Nephron progenitor cell (in vitro differentiated cells): ENCODE results near the gene MRPL48.

Source experiments
- DNase-seq: peaks from one replicate; pipeline ENCODE4 v3.0.0; 2021
- H3K27ac Mint-ChIP-seq: 2 replicates; pipeline ENCODE4 v1.8.0; 2021; ENCODE audit warnings: mild to moderate bottlenecking, moderate library complexity, mixed read lengths
- H3K27me3 Mint-ChIP-seq: 2 replicates; pipeline ENCODE4 v1.8.0; 2021; ENCODE audit warnings: mild to moderate bottlenecking, low read depth, mixed read lengths; ENCODE audit not compliant: poor library complexity
- H3K36me3 Mint-ChIP-seq: 2 replicates; pipeline ENCODE4 v1.8.0; 2021; ENCODE audit warnings: low read depth, mixed read lengths
- H3K4me1 Mint-ChIP-seq: 2 replicates; pipeline ENCODE4 v1.8.0; 2021; ENCODE audit warnings: mixed read lengths
- H3K4me3 Mint-ChIP-seq: 2 replicates; pipeline ENCODE4 v1.8.0; 2021; ENCODE audit warnings: mild to moderate bottlenecking, moderate library complexity, mixed read lengths
- H3K9me3 Mint-ChIP-seq: 2 replicates; pipeline ENCODE4 v1.8.0; 2021; ENCODE audit warnings: mild to moderate bottlenecking, moderate library complexity, mixed read lengths
- CTCF ChIP-seq: fragments of 200-600 bp; sonication (generic); IDR thresholded peaks from 2 replicates; pipeline ENCODE4 v1.5.0; 2021; ENCODE audit warnings: antibody characterized with exemption

MRPL48 gene

DNA sequence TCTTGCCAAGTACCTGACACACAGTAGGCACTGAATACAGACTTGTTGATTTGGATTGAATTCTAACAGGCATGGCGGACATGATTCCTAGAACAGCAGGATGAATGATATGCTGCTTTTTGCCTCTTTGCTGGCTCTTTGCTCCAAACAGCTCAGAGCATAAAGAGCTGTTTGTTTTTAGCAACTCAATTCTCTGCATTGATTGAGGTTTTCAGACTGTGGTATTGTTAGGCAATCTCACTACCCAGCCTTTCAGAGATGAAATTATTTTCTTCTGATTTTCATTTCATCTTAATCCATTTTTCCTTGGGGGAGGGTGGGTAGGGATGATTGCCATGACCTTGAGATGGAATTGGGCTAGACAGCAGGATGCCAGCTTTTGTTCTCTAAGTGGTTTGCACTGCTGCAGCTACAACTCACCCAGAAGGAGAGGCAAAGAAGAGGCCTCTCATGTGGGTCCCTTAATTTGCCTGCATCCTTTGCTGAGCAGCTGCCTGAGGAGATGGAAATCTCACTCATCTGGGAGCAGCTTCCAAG, 68.4 kb downstream of the MRPL48 start:
- H3K36me3 Mint-ChIP-seq, result peaks cover 74% of the 10 kb centered on the region
- no peak for DNase-seq
- no peak for TF ChIP-seq CTCF
- H3K4me3 Mint-ChIP-seq, result no peak overlapping the region
- peaks cover 6% of the 10 kb centered on the region for H3K4me1 Mint-ChIP-seq
- H3K27ac Mint-ChIP-seq, result no peak overlapping the region
- no peaks in the 10 kb centered on the region for H3K27me3 Mint-ChIP-seq
- no peaks in the 10 kb centered on the region for H3K9me3 Mint-ChIP-seq

DNA sequence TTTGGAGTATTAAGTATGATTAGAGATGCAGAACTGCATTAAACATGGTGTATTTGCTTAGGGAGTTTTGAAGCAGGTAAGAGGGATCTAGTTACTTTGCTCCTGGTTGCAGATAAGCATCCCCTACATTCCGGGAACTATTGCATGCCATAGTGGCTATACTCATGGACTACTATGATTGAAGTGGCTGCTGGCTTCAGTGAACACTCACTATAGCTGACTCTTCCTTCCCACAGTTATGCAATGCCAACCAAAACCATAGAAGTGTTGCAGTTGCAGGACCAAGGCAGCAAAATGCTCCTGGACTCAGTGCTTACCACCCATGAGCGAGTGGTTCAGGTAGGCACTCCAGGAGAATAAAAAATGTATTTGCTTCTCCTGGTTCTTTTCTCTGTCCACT, 72.0 kb downstream of the MRPL48 start:
- no peak for TF ChIP-seq CTCF
- Mint-ChIP-seq H3K9me3 (no peaks in the 10 kb centered on the region), H3K4me3 (no peak overlapping the region), H3K36me3 (peaks cover 68% of the 10 kb centered on the region), H3K27me3 (no peaks in the 10 kb centered on the region), H3K27ac (no peak overlapping the region), H3K4me1 (peaks cover 6% of the 10 kb centered on the region)
- no peak for DNase-seq

DNA sequence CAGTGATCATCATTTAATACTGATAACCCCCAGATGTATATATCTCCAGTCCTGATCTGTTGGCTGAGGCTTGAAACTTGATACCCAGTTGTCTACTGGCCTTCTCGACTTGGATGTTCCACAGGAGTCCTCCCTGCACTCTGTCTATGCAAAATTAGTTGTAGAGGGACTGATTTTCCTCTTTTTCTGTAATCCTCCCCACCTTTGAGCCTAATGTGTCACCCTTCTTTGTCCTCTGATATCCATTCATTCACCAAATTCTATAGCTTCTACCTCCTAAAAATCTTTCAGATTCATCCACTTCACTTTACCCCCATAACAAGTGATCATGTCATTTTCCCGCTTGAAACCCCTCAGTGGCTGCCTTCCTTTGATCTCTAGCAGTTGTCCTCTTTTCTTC, 72.5 kb downstream of the MRPL48 start:
- H3K27ac Mint-ChIP-seq, result peak overlapping the region; percentile 10
- no peaks in the 10 kb centered on the region for H3K9me3 Mint-ChIP-seq
- peaks cover 6% of the 10 kb centered on the region for H3K4me1 Mint-ChIP-seq
- no peak for TF ChIP-seq CTCF
- DNase-seq, result no peak
- no peaks in the 10 kb centered on the region for H3K27me3 Mint-ChIP-seq
- H3K36me3 Mint-ChIP-seq, result peaks cover 68% of the 10 kb centered on the region
- H3K4me3 Mint-ChIP-seq, result no peak overlapping the region

DNA sequence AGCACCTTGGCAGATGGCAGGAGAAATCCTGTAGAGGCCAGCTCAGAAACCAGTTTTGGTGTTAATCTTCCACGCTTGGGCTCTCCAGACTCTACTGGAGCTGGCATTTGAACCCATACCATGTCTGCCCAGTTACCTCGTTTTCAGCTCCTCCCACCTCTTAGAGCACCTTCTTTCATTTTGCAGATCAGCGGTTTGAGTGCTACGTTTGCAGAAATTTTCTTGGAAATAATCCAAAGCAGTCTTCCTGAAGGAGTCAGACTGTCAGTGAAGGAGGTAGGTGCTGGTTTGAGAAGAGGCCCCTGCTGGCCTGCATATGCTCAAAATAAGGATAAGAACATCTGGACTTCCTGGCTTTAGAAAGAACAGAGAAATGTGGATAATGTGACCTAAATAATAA, 75.3 kb downstream of the MRPL48 start:
- peaks cover 61% of the 10 kb centered on the region for H3K36me3 Mint-ChIP-seq
- H3K4me3 Mint-ChIP-seq, result no peak overlapping the region
- H3K27ac Mint-ChIP-seq, result no peak overlapping the region
- no peak for TF ChIP-seq CTCF
- H3K4me1 Mint-ChIP-seq, result peaks cover 21% of the 10 kb centered on the region
- DNase-seq, result no peak
- no peaks in the 10 kb centered on the region for H3K9me3 Mint-ChIP-seq
- H3K27me3 Mint-ChIP-seq, result no peaks in the 10 kb centered on the region

GRCh38 chr11:73866095-73866579, 78.5 kb downstream of the MRPL48 start:
- Mint-ChIP-seq H3K36me3 (peaks cover 37% of the 10 kb centered on the region), H3K27me3 (no peaks in the 10 kb centered on the region), H3K9me3 (no peaks in the 10 kb centered on the region), H3K4me3 (no peak overlapping the region), H3K27ac (peak overlapping the region; percentile 74), H3K4me1 (peaks cover 15% of the 10 kb centered on the region)
- no peak for DNase-seq
- TF ChIP-seq CTCF, result no peak

- no peaks in the 10 kb centered on the region for H3K27me3 Mint-ChIP-seq
- no peak for DNase-seq
- TF ChIP-seq CTCF, result no peak
- H3K36me3 Mint-ChIP-seq, result peaks cover 37% of the 10 kb centered on the region
- H3K27ac Mint-ChIP-seq, result peak overlapping the region; percentile 74
- no peaks in the 10 kb centered on the region for H3K9me3 Mint-ChIP-seq
- peaks cover 15% of the 10 kb centered on the region for H3K4me1 Mint-ChIP-seq
- no peak overlapping the region for H3K4me3 Mint-ChIP-seq
These were observed 78.9 kb downstream of the MRPL48 start for GRCh38 chr11:73866586-73866996.
